H9 (cell line): ENCODE results near the gene CRIP2. TPM values are rescaled to one million over a fixed set of nuclear protein-coding genes. Genes with fewer than 3 reads are reported as not detected.

ENCODE experiments used
- DNase-seq: peaks from one replicate; pipeline ENCODE4 v3.0.0-alpha.2; 2017
- H2AFZ ChIP-seq: one replicate; pipeline ENCODE4 v1.6.1; 2013; ENCODE audit warnings: mild to moderate bottlenecking, low read length, control low read depth, moderate library complexity
- H2AK5ac ChIP-seq: 2 replicates; pipeline ENCODE4 v1.6.1; 2013; ENCODE audit warnings: low read length, control low read depth, mixed read lengths; ENCODE audit not compliant: insufficient read length
- H2BK120ac ChIP-seq: one replicate; pipeline ENCODE4 v1.6.1; 2013; ENCODE audit warnings: low read depth, mild to moderate bottlenecking, low read length, control low read depth, inconsistent platforms; ENCODE audit not compliant: poor library complexity, severe bottlenecking
- H2BK12ac ChIP-seq: 2 replicates; pipeline ENCODE4 v1.6.1; 2013; ENCODE audit warnings: low read length, control low read depth, mixed read lengths, low read depth; ENCODE audit not compliant: insufficient read length
- H2BK15ac ChIP-seq: 2 replicates; pipeline ENCODE4 v1.6.1; 2013; ENCODE audit warnings: low read depth, low read length, control low read depth
- H2BK20ac ChIP-seq: one replicate; pipeline ENCODE4 v1.6.1; 2013; ENCODE audit warnings: low read depth, mild to moderate bottlenecking, low read length, control low read depth, inconsistent platforms; ENCODE audit not compliant: poor library complexity, severe bottlenecking
- H2BK5ac ChIP-seq: 2 replicates; pipeline ENCODE4 v1.6.1; 2013; ENCODE audit warnings: low read length, control low read depth, mixed read lengths; ENCODE audit not compliant: insufficient read length
- H3K14ac ChIP-seq: 2 replicates; pipeline ENCODE4 v1.6.1; 2013; ENCODE audit warnings: low read length, control low read depth; ENCODE audit not compliant: insufficient read depth
- H3K18ac ChIP-seq: 2 replicates; pipeline ENCODE4 v1.6.1; 2013; ENCODE audit warnings: low read depth, mild to moderate bottlenecking, mixed read lengths, low read length, control low read depth; ENCODE audit not compliant: insufficient read length
- H3K23ac ChIP-seq: 2 replicates; pipeline ENCODE4 v1.6.1; 2013; ENCODE audit warnings: low read length, control low read depth, mixed read lengths, low read depth; ENCODE audit not compliant: insufficient read length
- H3K23me2 ChIP-seq: 2 replicates; pipeline ENCODE4 v1.6.1; 2013; ENCODE audit warnings: low read depth, mild to moderate bottlenecking, mixed read lengths, low read length, control low read depth; ENCODE audit not compliant: insufficient read length, poor library complexity, severe bottlenecking
- H3K27ac ChIP-seq: 2 replicates; pipeline ENCODE4 v1.5.1; 2013; ENCODE audit warnings: low read length, control low read depth, mixed read lengths, low read depth; ENCODE audit not compliant: insufficient read length
- H3K27me3 ChIP-seq: 2 replicates; pipeline ENCODE4 v1.6.1; 2013; ENCODE audit warnings: low read length, control low read depth, inconsistent platforms; ENCODE audit not compliant: insufficient read depth
- H3K4ac ChIP-seq: 2 replicates; pipeline ENCODE4 v1.6.1; 2013; ENCODE audit warnings: low read depth, mild to moderate bottlenecking, control low read depth, inconsistent platforms, low read length, moderate library complexity
- H3K4me1 ChIP-seq: 2 replicates; pipeline ENCODE4 v1.6.1; 2013; ENCODE audit warnings: low read length, control low read depth, inconsistent platforms; ENCODE audit not compliant: insufficient read depth
- H3K4me2 ChIP-seq: 2 replicates; pipeline ENCODE4 v1.6.1; 2013; ENCODE audit warnings: low read length, control low read depth, mixed read lengths; ENCODE audit not compliant: insufficient read length, insufficient read depth
- H3K56ac ChIP-seq: 2 replicates; pipeline ENCODE4 v1.6.1; 2013; ENCODE audit warnings: low read depth, mild to moderate bottlenecking, mixed read lengths, low read length, control low read depth; ENCODE audit not compliant: insufficient read length
- H3K79me1 ChIP-seq: 2 replicates; pipeline ENCODE4 v1.6.1; 2013; ENCODE audit warnings: low read depth, mild to moderate bottlenecking, moderate library complexity, low read length, control low read depth, inconsistent platforms; ENCODE audit not compliant: insufficient read depth, poor library complexity, severe bottlenecking
- H3K79me2 ChIP-seq: 2 replicates; pipeline ENCODE4 v1.6.1; 2013; ENCODE audit warnings: low read length, control low read depth, inconsistent platforms; ENCODE audit not compliant: insufficient read depth
- H3K9ac ChIP-seq: 2 replicates; pipeline ENCODE4 v1.6.1; 2013; ENCODE audit warnings: low read length, control low read depth, mixed read lengths; ENCODE audit not compliant: insufficient read length; ENCODE audit errors: extremely low read depth
- H3K9me3 ChIP-seq: one replicate; pipeline ENCODE4 v1.6.1; 2013; ENCODE audit warnings: low read depth, low read length, inconsistent platforms; ENCODE audit not compliant: control insufficient read depth
- H3T11ph ChIP-seq: one replicate; pipeline ENCODE4 v1.6.1; 2013; ENCODE audit warnings: mild to moderate bottlenecking, low read length, control low read depth, inconsistent platforms
- H4K20me1 ChIP-seq: one replicate; pipeline ENCODE4 v1.6.1; 2013; ENCODE audit not compliant: control insufficient read depth, insufficient read length, insufficient read depth
- H4K5ac ChIP-seq: 2 replicates; pipeline ENCODE4 v1.6.1; 2013; ENCODE audit warnings: low read depth, mild to moderate bottlenecking, mixed read lengths, low read length, control low read depth; ENCODE audit not compliant: insufficient read length
- H4K8ac ChIP-seq: replicated peaks from 2 replicates; pipeline ENCODE4 v1.6.1; 2013; ENCODE audit warnings: low read length, control low read depth, mixed read lengths, low read depth; ENCODE audit not compliant: insufficient read length
- H4K91ac ChIP-seq: 2 replicates; pipeline ENCODE4 v1.6.1; 2013; ENCODE audit warnings: low read depth, mild to moderate bottlenecking, moderate library complexity, mixed read lengths, low read length, control low read depth; ENCODE audit not compliant: insufficient read length
- H3K27ac Mint-ChIP-seq, 3 experiments: 2 replicates in 2 of 3; 3 replicates in 1 of 3; pipeline ENCODE4 v1.8.0; 2020 to 2021; ENCODE audit warnings: mixed read lengths in 3 of 3, mild to moderate bottlenecking in 1 of 3, moderate library complexity in 1 of 3
- H3K27me3 Mint-ChIP-seq: 2 replicates; pipeline ENCODE4 v1.8.0; 2021; ENCODE audit warnings: low read depth, mild to moderate bottlenecking, moderate library complexity, mixed read lengths
- H3K36me3 Mint-ChIP-seq, 3 experiments: 2 replicates in 2 of 3; 3 replicates in 1 of 3; pipeline ENCODE4 v1.8.0; 2020 to 2021; ENCODE audit warnings: low read depth in 3 of 3, mixed read lengths in 3 of 3; ENCODE audit not compliant: insufficient read depth in 1 of 3
- H3K4me1 Mint-ChIP-seq, 2 experiments: 2 replicates each; pipeline ENCODE4 v1.8.0; 2020; ENCODE audit warnings: mixed read lengths in 2 of 2
- H3K4me3 Mint-ChIP-seq, 2 experiments: 2 replicates in 1 of 2; 3 replicates in 1 of 2; pipeline ENCODE4 v1.8.0; 2020 to 2021; ENCODE audit warnings: mild to moderate bottlenecking in 2 of 2, mixed read lengths in 2 of 2, moderate library complexity in 1 of 2
- H3K9me3 Mint-ChIP-seq, 2 experiments: 2 replicates in 1 of 2; 3 replicates in 1 of 2; pipeline ENCODE4 v1.8.0; 2020; ENCODE audit warnings: mild to moderate bottlenecking in 2 of 2, mixed read lengths in 2 of 2, moderate library complexity in 1 of 2
- CTCF ChIP-seq: fragments of 200-600 bp; sonication (generic); conservative IDR thresholded peaks from 3 replicates; pipeline ENCODE4 v1.8.0; 2021; ENCODE audit warnings: antibody characterized with exemption, mild to moderate bottlenecking
- WGBS: extraction: QIAGEN DNeasy Blood & Tissue Kit; methylation state at CpG from one replicate; pipeline ENCODE4 v1.1.7; 2013; ENCODE audit warnings: missing lambda C conversion rate, low lambda C conversion rate, mixed read lengths; ENCODE audit not compliant: insufficient read length; ENCODE audit errors: extremely low coverage; 5-methylcytosine and 5-hydroxymethylcytosine counted together
- total RNA-seq: library from RNA; stranded (reverse); gene quantifications from 2 replicates; pipeline ENCODE4 v1.2.1, GENCODE V29; 2021

The CRIP2 gene
- total RNA-seq, 1 experiment from 2014 or later = 5.7 TPM

DNA sequence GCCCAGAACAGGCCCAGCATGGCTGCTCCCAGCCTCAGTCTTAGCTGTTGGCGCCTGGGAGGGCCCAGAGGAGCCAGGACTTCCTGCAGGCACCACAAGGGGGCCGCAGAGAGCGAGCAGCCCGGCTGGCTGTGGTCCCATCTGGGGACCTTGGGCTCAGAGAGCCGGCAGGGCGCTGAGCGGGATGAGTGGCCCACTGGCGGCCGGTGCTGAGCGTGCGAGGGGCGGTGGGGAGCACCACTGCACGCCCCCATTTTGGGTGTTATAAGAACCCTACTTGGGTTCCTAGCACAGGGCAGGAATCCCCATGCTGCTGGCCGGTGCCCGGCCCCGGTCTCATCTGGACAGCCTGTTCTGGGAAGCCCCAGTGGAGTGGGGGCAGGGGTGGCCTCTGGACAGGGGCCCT, 25.9 kb upstream of the CRIP2 start:
- H4K20me1 ChIP-seq = no peaks in the 10 kb centered on the region

More for the DNA sequence above, 25.9 kb upstream of the CRIP2 start:
- no peak overlapping the region for H2BK15ac ChIP-seq
- H3K27me3 Mint-ChIP-seq = no peaks in the 10 kb centered on the region
- H2BK12ac ChIP-seq = no peak overlapping the region
- H3K4me1 Mint-ChIP-seq = no peaks in the 10 kb centered on the region
- peaks cover 15 to 44% (median 38%) of the 10 kb centered on the region in 3 experiments; a peak in 6 of 7 replicates for H3K36me3 Mint-ChIP-seq
- H2AFZ ChIP-seq = no peak overlapping the region
- H3K56ac ChIP-seq = no peak overlapping the region
- no peaks in the 10 kb centered on the region for H3K79me2 ChIP-seq
- no peak overlapping the region for H3K4ac ChIP-seq
- H3K4me2 ChIP-seq = no peak overlapping the region
- H3K9me3 Mint-ChIP-seq = no peaks in the 10 kb centered on the region
- H3K4me1 ChIP-seq = no peaks in the 10 kb centered on the region
- no peak overlapping the region for H3K27ac ChIP-seq
- H3K79me1 ChIP-seq = no peaks in the 10 kb centered on the region
- no peak overlapping the region for H2BK120ac ChIP-seq
- H3K23me2 ChIP-seq = no peaks in the 10 kb centered on the region
- H4K8ac ChIP-seq = no peak overlapping the region
- WGBS = no CpG with 5 or more reads among the region's 16 CpGs
- H3K27me3 ChIP-seq = no peaks in the 10 kb centered on the region
- no peak overlapping the region for H3K23ac ChIP-seq
- TF ChIP-seq CTCF = peak; percentile 87
- H2BK20ac ChIP-seq = no peak overlapping the region
- H4K91ac ChIP-seq = no peak overlapping the region
- H3K18ac ChIP-seq = no peak overlapping the region
- no peak overlapping the region for H3T11ph ChIP-seq
- H3K9me3 ChIP-seq = no peaks in the 10 kb centered on the region
- H2AK5ac ChIP-seq = no peak overlapping the region
- H4K5ac ChIP-seq = no peak overlapping the region
- H3K4me3 Mint-ChIP-seq = no peak overlapping the region
- H3K9ac ChIP-seq = no peak overlapping the region
- no peak overlapping the region for H2BK5ac ChIP-seq
- H3K27ac Mint-ChIP-seq = no peak overlapping the region
- DNase-seq = peak; percentile 81
- H3K14ac ChIP-seq = no peak overlapping the region
